Trophoblast cell (in vitro differentiated cells and primary cell): ENCODE results near the gene E2F3.

Experiments
- DNase-seq, 2 donors: peaks; one replicate each; pipeline ENCODE4 v3.0.0-alpha.2; 2016
- H2AFZ ChIP-seq: 2 replicates; pipeline ENCODE4 v1.6.1; 2013; ENCODE audit warnings: low read length, moderate library complexity, mild to moderate bottlenecking; ENCODE audit not compliant: insufficient read depth, poor library complexity
- H2AK5ac ChIP-seq: 2 replicates; pipeline ENCODE4 v1.6.1; 2013; ENCODE audit warnings: mild to moderate bottlenecking, low read length
- H2BK120ac ChIP-seq: 2 replicates; pipeline ENCODE4 v1.6.1; 2013; ENCODE audit warnings: low read length, mild to moderate bottlenecking, moderate library complexity; ENCODE audit not compliant: insufficient read depth, poor library complexity
- H2BK12ac ChIP-seq: 2 replicates; pipeline ENCODE4 v1.6.1; 2013; ENCODE audit warnings: mild to moderate bottlenecking, low read length, moderate library complexity
- H2BK5ac ChIP-seq: 2 replicates; pipeline ENCODE4 v1.6.1; 2013; ENCODE audit warnings: low read length, low read depth, moderate library complexity, mild to moderate bottlenecking; ENCODE audit not compliant: poor library complexity
- H3K14ac ChIP-seq: 2 replicates; pipeline ENCODE4 v1.6.1; 2013; ENCODE audit warnings: mild to moderate bottlenecking, low read length
- H3K18ac ChIP-seq: 2 replicates; pipeline ENCODE4 v1.6.1; 2013; ENCODE audit warnings: mild to moderate bottlenecking, low read length
- H3K23ac ChIP-seq: 2 replicates; pipeline ENCODE4 v1.6.1; 2013; ENCODE audit warnings: low read length
- H3K27ac ChIP-seq: 2 replicates; pipeline ENCODE4 v1.5.1; 2013; ENCODE audit warnings: low read depth, mild to moderate bottlenecking, inconsistent platforms, low read length, moderate library complexity
- H3K27me3 ChIP-seq: 2 replicates; pipeline ENCODE4 v1.6.1; 2013; ENCODE audit warnings: inconsistent platforms, mild to moderate bottlenecking, low read length, moderate library complexity; ENCODE audit not compliant: insufficient read depth
- H3K36me3 ChIP-seq, 2 experiments: 1 replicate in 1 of 2; 2 replicates in 1 of 2; pipeline ENCODE4 v1.6.1; 2013; ENCODE audit warnings: low read length in 2 of 2, mild to moderate bottlenecking in 2 of 2, moderate library complexity in 1 of 2; ENCODE audit not compliant: insufficient read depth in 2 of 2, control insufficient read depth in 1 of 2
- H3K4ac ChIP-seq: 2 replicates; pipeline ENCODE4 v1.6.1; 2013; ENCODE audit warnings: low read depth, mild to moderate bottlenecking, low read length, moderate library complexity
- H3K4me1 ChIP-seq, 2 experiments: 1 replicate in 1 of 2; 2 replicates in 1 of 2; pipeline ENCODE4 v1.6.1; 2013; ENCODE audit warnings: low read length in 2 of 2, mild to moderate bottlenecking in 2 of 2, moderate library complexity in 1 of 2; ENCODE audit not compliant: insufficient read depth in 2 of 2, control insufficient read depth in 1 of 2
- H3K4me2 ChIP-seq: 2 replicates; pipeline ENCODE4 v1.6.1; 2013; ENCODE audit warnings: inconsistent platforms, mild to moderate bottlenecking, low read length, moderate library complexity
- H3K4me3 ChIP-seq: 2 replicates; pipeline ENCODE4 v1.5.1; 2013; ENCODE audit warnings: mild to moderate bottlenecking, low read depth, low read length, inconsistent platforms
- H3K79me1 ChIP-seq: one replicate; pipeline ENCODE4 v1.6.1; 2013; ENCODE audit warnings: low read length
- H3K79me2 ChIP-seq: 2 replicates; pipeline ENCODE4 v1.6.1; 2013; ENCODE audit warnings: low read length, mild to moderate bottlenecking; ENCODE audit not compliant: control insufficient read depth, insufficient read depth, poor library complexity
- H3K9ac ChIP-seq: 2 replicates; pipeline ENCODE4 v1.6.1; 2013; ENCODE audit warnings: mild to moderate bottlenecking, low read length
- H3K9me3 ChIP-seq: 2 replicates; pipeline ENCODE4 v1.6.1; 2013; ENCODE audit warnings: low read depth, mild to moderate bottlenecking, control low read depth, inconsistent platforms, low read length; ENCODE audit not compliant: insufficient read depth
- H4K12ac ChIP-seq: 2 replicates; pipeline ENCODE4 v1.6.1; 2013; ENCODE audit warnings: low read depth, mild to moderate bottlenecking, low read length, moderate library complexity
- H4K8ac ChIP-seq: 2 replicates; pipeline ENCODE4 v1.6.1; 2013; ENCODE audit warnings: low read depth, mild to moderate bottlenecking, low read length, moderate library complexity
- H4K91ac ChIP-seq: one replicate; pipeline ENCODE4 v1.6.1; 2013; ENCODE audit warnings: low read depth, mild to moderate bottlenecking, low read length, moderate library complexity
- WGBS: extraction: QIAGEN DNeasy Blood & Tissue Kit; methylation state at CpG from one replicate; pipeline ENCODE4 v1.1.7; 2013; ENCODE audit warnings: missing lambda C conversion rate; ENCODE audit not compliant: insufficient read length, insufficient coverage; ENCODE audit errors: extremely low coverage; 5-methylcytosine and 5-hydroxymethylcytosine counted together

E2F3 gene

DNA sequence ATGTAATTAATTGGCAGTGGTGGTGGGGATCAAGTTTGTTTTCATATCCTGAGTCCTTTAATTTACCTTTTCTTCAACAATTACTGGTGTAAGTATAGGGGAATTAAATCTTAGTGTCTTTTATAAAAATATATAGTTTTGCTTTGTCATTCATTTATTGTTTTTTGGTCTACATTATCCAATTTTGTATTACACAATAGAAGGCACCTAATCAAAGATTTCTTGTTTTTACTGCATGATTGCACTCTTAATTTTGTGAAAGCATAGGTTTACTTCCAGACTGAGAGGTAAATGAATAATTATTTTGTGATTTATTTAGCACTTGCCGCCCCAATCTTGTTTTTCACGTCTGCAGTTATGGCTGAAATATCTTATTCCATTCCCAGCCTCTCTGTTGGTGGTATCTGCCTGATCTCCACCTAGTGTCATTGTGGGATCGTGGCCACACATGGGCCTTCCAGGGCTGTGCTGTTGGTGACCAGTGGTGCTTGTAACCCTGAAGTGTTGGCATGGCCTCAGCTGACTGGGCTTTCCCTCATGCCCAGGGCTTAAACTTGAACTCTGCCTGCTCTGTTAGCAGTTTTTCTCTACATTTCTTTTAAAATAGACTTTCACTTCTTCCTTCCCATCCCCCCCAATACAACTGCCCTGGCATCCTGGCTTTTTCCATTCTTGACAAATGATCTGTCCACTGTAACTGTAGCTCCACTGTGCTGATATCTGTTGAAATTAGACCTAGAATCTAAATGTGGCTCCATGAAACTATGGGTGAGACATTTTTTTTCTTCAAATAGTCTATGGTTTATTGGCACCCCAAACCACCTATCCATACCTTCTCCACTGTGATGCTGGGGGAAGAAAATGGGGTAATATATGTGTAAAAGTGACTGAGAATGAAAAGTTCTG lies 24.8 kb downstream of the E2F3 start:
- no peak overlapping the region for H3K14ac ChIP-seq
- H3K9ac ChIP-seq: no peak overlapping the region
- no peak overlapping the region for H3K4me3 ChIP-seq
- DNase-seq: no peak
- H3K27me3 ChIP-seq: no peaks in the 10 kb centered on the region
- H4K12ac ChIP-seq: no peak overlapping the region
- H3K79me2 ChIP-seq: peaks cover 7% of the 10 kb centered on the region
- H4K91ac ChIP-seq: no peak overlapping the region
- H3K4ac ChIP-seq: peak overlapping the region; percentile 77
- H3K36me3 ChIP-seq: peaks cover 3 to 10% of the 10 kb centered on the region in 2 experiments
- H2AFZ ChIP-seq: no peak overlapping the region
- no peak overlapping the region for H2BK120ac ChIP-seq
- no CpG with 5 or more reads among the region's 3 CpGs for WGBS
- H2AK5ac ChIP-seq: no peak overlapping the region
- no peaks in the 10 kb centered on the region for H3K79me1 ChIP-seq
- H3K23ac ChIP-seq: no peak overlapping the region
- H2BK12ac ChIP-seq: no peak overlapping the region
- H3K27ac ChIP-seq: no peak overlapping the region
- H4K8ac ChIP-seq: no peak overlapping the region
- no peak overlapping the region for H3K4me2 ChIP-seq
- H3K18ac ChIP-seq: no peak overlapping the region
- no peak overlapping the region for H2BK5ac ChIP-seq
- H3K4me1 ChIP-seq: peaks cover 0 to 4% of the 10 kb centered on the region in 2 experiments
- peaks cover 1% of the 10 kb centered on the region for H3K9me3 ChIP-seq

- no peak overlapping the region for H3K18ac ChIP-seq
These were observed 26.2 kb downstream of the E2F3 start for GRCh38 chr6:20427856-20428255.

GRCh38 chr6:20432692-20433091 lies 31.0 kb downstream of the E2F3 start:
- WGBS: no CpG with 5 or more reads among the region's 5 CpGs
- no peak overlapping the region for H2BK12ac ChIP-seq
- H2AFZ ChIP-seq: no peak overlapping the region
- no peaks in the 10 kb centered on the region for H3K4me1 ChIP-seq
- no peak overlapping the region for H2BK120ac ChIP-seq
- peaks cover 5 to 13% of the 10 kb centered on the region in 2 experiments for H3K36me3 ChIP-seq
- H3K18ac ChIP-seq: no peak overlapping the region
- no peak overlapping the region for H2BK5ac ChIP-seq
- no peak overlapping the region for H4K12ac ChIP-seq
- H3K9me3 ChIP-seq: peaks cover 1% of the 10 kb centered on the region
- H4K8ac ChIP-seq: no peak overlapping the region
- H3K27ac ChIP-seq: no peak overlapping the region
- DNase-seq: no peak
- no peaks in the 10 kb centered on the region for H3K79me1 ChIP-seq
- no peak overlapping the region for H3K4me2 ChIP-seq
- H3K4me3 ChIP-seq: no peak overlapping the region
- H3K14ac ChIP-seq: no peak overlapping the region
- H3K23ac ChIP-seq: no peak overlapping the region
- H3K79me2 ChIP-seq: peaks cover 6% of the 10 kb centered on the region
- H4K91ac ChIP-seq: no peak overlapping the region
- no peak overlapping the region for H3K9ac ChIP-seq
- no peaks in the 10 kb centered on the region for H3K27me3 ChIP-seq
- peak overlapping the region; percentile 58 for H3K4ac ChIP-seq
- H2AK5ac ChIP-seq: no peak overlapping the region

More at GRCh38 chr6:20427856-20428255, 26.2 kb downstream of the E2F3 start:
- H3K4me3 ChIP-seq: no peak overlapping the region
- H2AFZ ChIP-seq: no peak overlapping the region
- H2BK12ac ChIP-seq: no peak overlapping the region
- peaks cover 10% of the 10 kb centered on the region for H3K79me2 ChIP-seq
- H3K79me1 ChIP-seq: no peaks in the 10 kb centered on the region
- H3K4ac ChIP-seq: no peak overlapping the region
- no peak overlapping the region for H2BK120ac ChIP-seq
- no peak overlapping the region for H3K23ac ChIP-seq
- H4K8ac ChIP-seq: no peak overlapping the region
- H4K12ac ChIP-seq: no peak overlapping the region
- no peak overlapping the region for H3K14ac ChIP-seq
- H3K4me1 ChIP-seq: peaks cover 0 to 4% of the 10 kb centered on the region in 2 experiments
- H3K4me2 ChIP-seq: no peak overlapping the region
- H4K91ac ChIP-seq: no peak overlapping the region
- no peak for DNase-seq
- no peak overlapping the region for H2AK5ac ChIP-seq
- H3K36me3 ChIP-seq: peaks cover 5 to 14% of the 10 kb centered on the region in 2 experiments
- WGBS: no CpG with 5 or more reads among the region's 6 CpGs
- H3K27me3 ChIP-seq: no peaks in the 10 kb centered on the region
- H3K9ac ChIP-seq: no peak overlapping the region
- no peak overlapping the region for H3K27ac ChIP-seq
- no peak overlapping the region for H2BK5ac ChIP-seq
- peaks cover 1% of the 10 kb centered on the region for H3K9me3 ChIP-seq

- Histone ChIP-seq H3K9ac (no peak overlapping the region), H2BK120ac (no peak overlapping the region), H3K4me1 (no peaks in the 10 kb centered on the region), H4K8ac (no peak overlapping the region), H3K4me2 (no peak overlapping the region), H4K91ac (no peak overlapping the region), H3K23ac (no peak overlapping the region), H3K4ac (no peak overlapping the region), H3K79me1 (no peaks in the 10 kb centered on the region), H3K79me2 (peaks cover 6% of the 10 kb centered on the region), H3K18ac (no peak overlapping the region), H2AFZ (no peak overlapping the region), H4K12ac (no peak overlapping the region), H3K36me3 (peaks cover 5 to 13% of the 10 kb centered on the region in 2 experiments), H2BK5ac (no peak overlapping the region), H3K27ac (no peak overlapping the region), H2AK5ac (no peak overlapping the region), H2BK12ac (no peak overlapping the region), H3K4me3 (no peak overlapping the region), H3K9me3 (peaks cover 1% of the 10 kb centered on the region), H3K14ac (no peak overlapping the region), H3K27me3 (no peaks in the 10 kb centered on the region)
- no CpG with 5 or more reads among the region's 3 CpGs for WGBS
- DNase-seq: no peak
These were observed 31.6 kb downstream of the E2F3 start for GRCh38 chr6:20433321-20433720.
